Stimulated activated CD4-positive, alpha-beta T cell treated with anti-CD3 and anti-CD28 coated beads, Interleukin-12 subunit alpha, Interleukin-12 subunit beta, amount 100 ng/mL, for 24 hours (primary cell): ENCODE measurements around the gene ADAD2.
A peak's percentile ranks its signal among the peaks of the same experiment; 100 is the strongest.

Source experiments
- DNase-seq, 2 experiments: peaks; one replicate each; pipeline ENCODE4 v3.0.0-alpha.2; 2020; ENCODE audit warnings: low read depth in 2 of 2

The ADAD2 gene

GRCh38 chr16:84190731-84191388 lies at the start of gene ADAD2:
Gene ADAD2 (plus strand): TSS chr16:84191157. CDS start chr16:84191231, 74 bp downstream.
- no peak for DNase-seq

- no peak for DNase-seq
Observed at GRCh38 chr16:84143081-84143480, 47.9 kb upstream of the ADAD2 start.

- DNase-seq = no peak
Observed at GRCh38 chr16:84143784-84144199, 47.2 kb upstream of the ADAD2 start.

- DNase-seq = peak; percentile 5 to 23
Observed at GRCh38 chr16:84144209-84144858, 46.6 kb upstream of the ADAD2 start.

GRCh38 chr16:84144859-84145639 lies 45.9 kb upstream of the ADAD2 start, which contains the start of the genes DNAAF1 and HSDL1:
Gene DNAAF1 (plus strand): TSS chr16:84145308. CDS start chr16:84145441, 133 bp downstream.
Gene HSDL1 (minus strand): TSS chr16:84145177. CDS start chr16:84131321, 13,856 bp downstream.
- DNase-seq = peak; percentile 88 to 89

GRCh38 chr16:84150926-84151325 lies 40.0 kb upstream of the ADAD2 start:
- no peak for DNase-seq

- no peak for DNase-seq
Observed at GRCh38 chr16:84153660-84154214, 37.2 kb upstream of the ADAD2 start.

GRCh38 chr16:84155226-84155625 lies 35.7 kb upstream of the ADAD2 start:
- no peak for DNase-seq

- no peak for DNase-seq
Observed at GRCh38 chr16:84155771-84156170, 35.2 kb upstream of the ADAD2 start.

GRCh38 chr16:84156342-84156784 lies 34.6 kb upstream of the ADAD2 start:
- no peak for DNase-seq

- no peak for DNase-seq
Observed at GRCh38 chr16:84159007-84159406, 31.9 kb upstream of the ADAD2 start.

GRCh38 chr16:84159800-84160199 lies 31.2 kb upstream of the ADAD2 start:
- DNase-seq = no peak

GRCh38 chr16:84161037-84161436 lies 29.9 kb upstream of the ADAD2 start:
- DNase-seq = no peak

GRCh38 chr16:84161801-84162200 lies 29.2 kb upstream of the ADAD2 start:
- no peak for DNase-seq

GRCh38 chr16:84165746-84166145 lies 25.2 kb upstream of the ADAD2 start:
- no peak for DNase-seq

- DNase-seq = peak in 1 of 2 experiments; percentile 22
Observed at GRCh38 chr16:84166796-84167695, 23.9 kb upstream of the ADAD2 start.

GRCh38 chr16:84169765-84170310 lies 21.1 kb upstream of the ADAD2 start:
- DNase-seq = no peak

GRCh38 chr16:84174396-84174795 lies 16.6 kb upstream of the ADAD2 start:
- no peak for DNase-seq

GRCh38 chr16:84175350-84176081 lies 15.4 kb upstream of the ADAD2 start:
- DNase-seq = peak; percentile 35 to 65
